Measurements from ENCODE around the gene ALG14.

Gene ALG14

GRCh38 chr1:95116580-95117206 is 43.9 kb upstream of the ALG14 start:
- TF ChIP-seq SPI1 (IDR thresholded peaks at IDR 0.05; ENCODE audit: borderline replicate concordance, low read depth) (no peak), CTCF (IDR thresholded peaks at IDR 0.05; ENCODE audit: insufficient read depth, low read length) (peak; percentile 4)
- Histone ChIP-seq H3K4me3 (replicated peaks; ENCODE audit: insufficient read depth, low read length) (peak overlapping the region; percentile 55), H3K27me3 (ENCODE audit: insufficient read depth, poor library complexity, severe bottlenecking) (peaks cover 16% of the 10 kb centered on the region), H3K27ac (replicated peaks) (no peak overlapping the region)
- DNase-seq (ENCODE audit: low read depth in 1 of 2, low spot score in 1 of 2), result peak; percentile 25 to 64

- peak; percentile 57 to 73 for DNase-seq (ENCODE audit: low read depth in 1 of 2, low spot score in 1 of 2)
- H3K27me3 ChIP-seq (ENCODE audit: insufficient read depth, poor library complexity, severe bottlenecking), result peaks cover 16% of the 10 kb centered on the region
- H3K27ac ChIP-seq (replicated peaks), result no peak overlapping the region
- TF ChIP-seq SPI1 (IDR thresholded peaks at IDR 0.05; ENCODE audit: borderline replicate concordance, low read depth) (no peak), REST (IDR thresholded peaks at IDR 0.05; ENCODE audit: insufficient replicate concordance, low read depth) (no peak), POLR2AphosphoS5 (IDR thresholded peaks at IDR 0.05; ENCODE audit: low read depth) (no peak), CTCF (IDR thresholded peaks at IDR 0.05; ENCODE audit: insufficient read depth, low read length) (no peak), GABPA (IDR thresholded peaks at IDR 0.05; ENCODE audit: low read depth) (no peak)
- H3K4me3 ChIP-seq (replicated peaks; ENCODE audit: insufficient read depth, low read length), result no peak overlapping the region
These were observed 43.0 kb upstream of the ALG14 start for GRCh38 chr1:95115708-95116137.

GRCh38 chr1:95113684-95114083 is 40.9 kb upstream of the ALG14 start:
- no peak overlapping the region for H3K4me3 ChIP-seq (replicated peaks; ENCODE audit: insufficient read depth, low read length)
- no peak for DNase-seq (ENCODE audit: low read depth in 1 of 2, low spot score in 1 of 2)
- no peak overlapping the region for H3K27ac ChIP-seq (replicated peaks)
- H3K27me3 ChIP-seq (ENCODE audit: insufficient read depth, poor library complexity, severe bottlenecking), result peaks cover 11% of the 10 kb centered on the region
- TF ChIP-seq CTCF (IDR thresholded peaks at IDR 0.05; ENCODE audit: insufficient read depth, low read length) (no peak), GABPA (IDR thresholded peaks at IDR 0.05; ENCODE audit: low read depth) (no peak), REST (IDR thresholded peaks at IDR 0.05; ENCODE audit: insufficient replicate concordance, low read depth) (no peak), SPI1 (IDR thresholded peaks at IDR 0.05; ENCODE audit: borderline replicate concordance, low read depth) (no peak), POLR2AphosphoS5 (IDR thresholded peaks at IDR 0.05; ENCODE audit: low read depth) (no peak)

- DNase-seq (ENCODE audit: low read depth in 1 of 2, low spot score in 1 of 2), result no peak
- H3K27ac ChIP-seq (replicated peaks), result no peak overlapping the region
- no peak for TF ChIP-seq REST (IDR thresholded peaks at IDR 0.05; ENCODE audit: insufficient replicate concordance, low read depth)
- no peak for TF ChIP-seq SPI1 (IDR thresholded peaks at IDR 0.05; ENCODE audit: borderline replicate concordance, low read depth)
- no peak for TF ChIP-seq GABPA (IDR thresholded peaks at IDR 0.05; ENCODE audit: low read depth)
- TF ChIP-seq CTCF (IDR thresholded peaks at IDR 0.05; ENCODE audit: insufficient read depth, low read length), result no peak
- TF ChIP-seq POLR2AphosphoS5 (IDR thresholded peaks at IDR 0.05; ENCODE audit: low read depth), result no peak
- peaks cover 4% of the 10 kb centered on the region for H3K27me3 ChIP-seq (ENCODE audit: insufficient read depth, poor library complexity, severe bottlenecking)
- H3K4me3 ChIP-seq (replicated peaks; ENCODE audit: insufficient read depth, low read length), result no peak overlapping the region
These were observed 38.3 kb upstream of the ALG14 start for GRCh38 chr1:95111014-95111413.
